HEK293 (cell line): Measurements from ENCODE around the gene UMAD1.

Source experiments
- CTCF ChIA-PET: fragments of 350-600 bp; formaldehyde crosslinking; extraction: SDS; loops from one replicate; lab custom pipeline; 2021; ENCODE audit warnings: antibody characterized with exemption; lab: Yijun Ruan, JAX
- POLR2A ChIA-PET: fragments of 300-600 bp; formaldehyde crosslinking; extraction: SDS; loops from one replicate; lab custom pipeline; 2020; ENCODE audit warnings: antibody characterized with exemption, inconsistent platforms; lab: Yijun Ruan, JAX
- H3K27ac ChIP-seq: fragments of 200-500 bp; sonication (Bioruptor generic); 2 replicates; pipeline ENCODE4 v1.5.1; 2014; ENCODE audit warnings: low read depth, low read length, control low read depth, inconsistent platforms; ENCODE audit errors: extremely low read depth
- H3K36me3 ChIP-seq, 2 experiments: fragments of 200-500 bp in 1 of 2; sonication (Bioruptor generic) in 1 of 2; 1 replicate in 1 of 2; 2 replicates in 1 of 2; pipeline ENCODE4 v1.5.1; 2014 to 2017; ENCODE audit warnings: inconsistent platforms in 2 of 2, low read length in 2 of 2; ENCODE audit not compliant: control insufficient read depth in 2 of 2, insufficient read depth in 1 of 2
- H3K4me1 ChIP-seq: fragments of 200-500 bp; sonication (Bioruptor generic); 2 replicates; pipeline ENCODE4 v1.5.1; 2014; ENCODE audit warnings: mild to moderate bottlenecking, low read length, inconsistent platforms; ENCODE audit not compliant: control insufficient read depth, insufficient read depth
- H3K4me3 ChIP-seq: 2 replicates; pipeline ENCODE4 v1.5.1; 2011; ENCODE audit warnings: low read depth, mild to moderate bottlenecking, control low read depth, low read length, moderate library complexity
- H3K9me3 ChIP-seq: fragments of 200-500 bp; sonication (Bioruptor generic); 2 replicates; pipeline ENCODE4 v1.5.1; 2014; ENCODE audit warnings: low read depth, low read length, inconsistent platforms; ENCODE audit not compliant: control insufficient read depth, insufficient read depth
- FEZF1 ChIP-seq: fragments of 450-650 bp; formaldehyde crosslinking; IDR thresholded peaks from 2 replicates; pipeline ENCODE4 v1.5.1; 2016; ENCODE audit warnings: missing biosample characterization, missing genetic modification characterization
- HOXA7 ChIP-seq: sonication (generic); formaldehyde crosslinking; IDR thresholded peaks from 2 replicates; pipeline ENCODE4 v1.8.1; 2022; ENCODE audit warnings: missing genetic modification reagents, borderline replicate concordance
- IKZF3 ChIP-seq: fragments of 450-650 bp; IDR thresholded peaks from 2 replicates; pipeline ENCODE4 v1.5.0; 2018; ENCODE audit warnings: missing biosample characterization, mild to moderate bottlenecking, missing genetic modification characterization, moderate library complexity
- KLF10 ChIP-seq: fragments of 450-650 bp; IDR thresholded peaks from 2 replicates; pipeline ENCODE4 v1.5.1; 2018; ENCODE audit warnings: missing biosample characterization, mild to moderate bottlenecking, missing genetic modification characterization
- SCRT1 ChIP-seq: fragments of 450-650 bp; formaldehyde crosslinking; IDR thresholded peaks from 2 replicates; pipeline ENCODE4 v1.5.1; 2016; ENCODE audit warnings: missing biosample characterization, missing genetic modification characterization, borderline replicate concordance
- ZNF132 ChIP-seq: fragments of 450-650 bp; formaldehyde crosslinking; IDR thresholded peaks from 2 replicates; pipeline ENCODE4 v1.5.1; 2017; ENCODE audit warnings: missing biosample characterization, missing genetic modification characterization, borderline replicate concordance
- ZNF146 ChIP-seq: fragments of 450-650 bp; formaldehyde crosslinking; IDR thresholded peaks from 2 replicates; pipeline ENCODE4 v1.5.1; 2016; ENCODE audit warnings: missing biosample characterization, missing genetic modification characterization
- ZNF174 ChIP-seq: fragments of 450-650 bp; formaldehyde crosslinking; IDR thresholded peaks from 2 replicates; pipeline ENCODE4 v1.5.0; 2017; ENCODE audit warnings: missing biosample characterization, mild to moderate bottlenecking, missing genetic modification characterization
- ZNF350 ChIP-seq: fragments of 450-650 bp; formaldehyde crosslinking; IDR thresholded peaks from 2 replicates; pipeline ENCODE4 v1.5.0; 2017; ENCODE audit warnings: missing biosample characterization, mild to moderate bottlenecking, missing genetic modification characterization
- ZNF664 ChIP-seq: fragments of 450-650 bp; formaldehyde crosslinking; IDR thresholded peaks from 2 replicates; pipeline ENCODE4 v1.5.1; 2016; ENCODE audit warnings: missing biosample characterization, missing genetic modification characterization
- ZNF768 ChIP-seq: fragments of 450-650 bp; formaldehyde crosslinking; IDR thresholded peaks from 2 replicates; pipeline ENCODE4 v1.5.1; 2018; ENCODE audit warnings: missing biosample characterization, mild to moderate bottlenecking, missing genetic modification characterization
- ZNF830 ChIP-seq: fragments of 450-650 bp; IDR thresholded peaks from 2 replicates; pipeline ENCODE4 v1.5.0; 2018; ENCODE audit warnings: missing biosample characterization, missing genetic modification characterization, low read depth, mild to moderate bottlenecking, moderate library complexity
- TF ChIP-seq, protein P1 (sequence below): fragments of 450-650 bp; formaldehyde crosslinking; conservative IDR thresholded peaks from 2 replicates; pipeline ENCODE4 v1.5.1; 2016; ENCODE audit warnings: low read depth, missing biosample characterization, missing genetic modification characterization
- TF ChIP-seq, protein P2 (sequence below): fragments of 450-650 bp; formaldehyde crosslinking; IDR thresholded peaks from 2 replicates; pipeline ENCODE4 v1.5.1; 2016; ENCODE audit warnings: missing biosample characterization, missing genetic modification characterization
- TF ChIP-seq, protein P3 (sequence below): fragments of 450-650 bp; formaldehyde crosslinking; IDR thresholded peaks from 2 replicates; pipeline ENCODE4 v1.5.1; 2016; ENCODE audit warnings: missing biosample characterization, missing genetic modification characterization
- TF ChIP-seq, protein P4 (sequence below): fragments of 450-650 bp; IDR thresholded peaks from 2 replicates; pipeline ENCODE4 v1.5.1; 2018; ENCODE audit warnings: missing biosample characterization, mild to moderate bottlenecking, missing genetic modification characterization
- TF ChIP-seq, protein P5 (sequence below): fragments of 450-650 bp; formaldehyde crosslinking; IDR thresholded peaks from 2 replicates; pipeline ENCODE4 v1.5.1; 2017; ENCODE audit warnings: missing biosample characterization, missing genetic modification characterization
- TF ChIP-seq, protein P6 (sequence below): fragments of 450-650 bp; formaldehyde crosslinking; IDR thresholded peaks from 2 replicates; pipeline ENCODE4 v1.5.0; 2017; ENCODE audit warnings: missing biosample characterization, missing genetic modification characterization, borderline replicate concordance

UMAD1 gene

DNA sequence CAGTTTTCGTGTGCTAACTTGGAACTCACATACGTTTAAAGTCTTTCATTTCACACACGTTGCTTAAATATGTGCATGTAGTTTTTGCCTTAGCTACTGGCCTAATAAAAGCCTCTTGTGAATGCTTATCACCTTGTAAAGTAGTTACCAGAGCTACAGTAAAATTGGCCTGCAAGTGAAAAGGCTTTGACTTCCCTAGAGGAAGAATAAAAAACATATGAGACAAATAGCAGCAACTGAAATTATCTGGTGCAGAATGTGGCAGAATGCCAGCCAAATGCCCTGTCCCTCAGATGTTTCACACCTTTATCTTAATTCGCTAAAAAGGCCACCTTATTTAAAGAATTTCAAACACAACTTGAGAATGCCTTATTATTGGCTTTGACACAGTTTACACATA, 105.9 kb downstream of the UMAD1 start (continued):
- TF ChIP-seq, protein P1, sequence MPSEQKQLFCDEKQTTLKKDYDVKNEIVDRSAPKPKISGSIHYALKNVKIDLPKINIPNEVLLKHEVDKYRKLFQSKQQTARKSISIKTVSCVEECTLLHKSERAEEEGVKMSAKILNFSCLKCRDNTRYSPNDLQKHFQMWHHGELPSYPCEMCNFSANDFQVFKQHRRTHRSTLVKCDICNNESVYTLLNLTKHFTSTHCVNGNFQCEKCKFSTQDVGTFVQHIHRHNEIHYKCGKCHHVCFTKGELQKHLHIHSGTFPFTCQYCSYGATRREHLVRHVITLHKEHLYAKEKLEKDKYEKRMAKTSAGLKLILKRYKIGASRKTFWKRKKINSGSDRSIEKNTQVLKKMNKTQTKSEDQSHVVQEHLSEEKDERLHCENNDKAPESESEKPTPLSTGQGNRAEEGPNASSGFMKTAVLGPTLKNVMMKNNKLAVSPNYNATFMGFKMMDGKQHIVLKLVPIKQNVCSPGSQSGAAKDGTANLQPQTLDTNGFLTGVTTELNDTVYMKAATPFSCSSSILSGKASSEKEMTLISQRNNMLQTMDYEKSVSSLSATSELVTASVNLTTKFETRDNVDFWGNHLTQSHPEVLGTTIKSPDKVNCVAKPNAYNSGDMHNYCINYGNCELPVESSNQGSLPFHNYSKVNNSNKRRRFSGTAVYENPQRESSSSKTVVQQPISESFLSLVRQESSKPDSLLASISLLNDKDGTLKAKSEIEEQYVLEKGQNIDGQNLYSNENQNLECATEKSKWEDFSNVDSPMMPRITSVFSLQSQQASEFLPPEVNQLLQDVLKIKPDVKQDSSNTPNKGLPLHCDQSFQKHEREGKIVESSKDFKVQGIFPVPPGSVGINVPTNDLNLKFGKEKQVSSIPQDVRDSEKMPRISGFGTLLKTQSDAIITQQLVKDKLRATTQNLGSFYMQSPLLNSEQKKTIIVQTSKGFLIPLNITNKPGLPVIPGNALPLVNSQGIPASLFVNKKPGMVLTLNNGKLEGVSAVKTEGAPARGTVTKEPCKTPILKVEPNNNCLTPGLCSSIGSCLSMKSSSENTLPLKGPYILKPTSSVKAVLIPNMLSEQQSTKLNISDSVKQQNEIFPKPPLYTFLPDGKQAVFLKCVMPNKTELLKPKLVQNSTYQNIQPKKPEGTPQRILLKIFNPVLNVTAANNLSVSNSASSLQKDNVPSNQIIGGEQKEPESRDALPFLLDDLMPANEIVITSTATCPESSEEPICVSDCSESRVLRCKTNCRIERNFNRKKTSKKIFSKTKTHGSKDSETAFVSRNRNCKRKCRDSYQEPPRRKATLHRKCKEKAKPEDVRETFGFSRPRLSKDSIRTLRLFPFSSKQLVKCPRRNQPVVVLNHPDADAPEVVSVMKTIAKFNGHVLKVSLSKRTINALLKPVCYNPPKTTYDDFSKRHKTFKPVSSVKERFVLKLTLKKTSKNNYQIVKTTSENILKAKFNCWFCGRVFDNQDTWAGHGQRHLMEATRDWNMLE (tag by site-specific recombination), result no peak
- TF ChIP-seq ZNF350 (tag by site-specific recombination) (no peak), ZNF132 (tag by site-specific recombination) (no peak), HOXA7 (CRISPR knock-in tag) (no peak), KLF10 (tag by site-specific recombination) (no peak), FEZF1 (tag by site-specific recombination) (peak; percentile 53; the same call in 1 of the 2 replicates), ZNF664 (tag by site-specific recombination) (no peak)
- TF ChIP-seq, protein P2, sequence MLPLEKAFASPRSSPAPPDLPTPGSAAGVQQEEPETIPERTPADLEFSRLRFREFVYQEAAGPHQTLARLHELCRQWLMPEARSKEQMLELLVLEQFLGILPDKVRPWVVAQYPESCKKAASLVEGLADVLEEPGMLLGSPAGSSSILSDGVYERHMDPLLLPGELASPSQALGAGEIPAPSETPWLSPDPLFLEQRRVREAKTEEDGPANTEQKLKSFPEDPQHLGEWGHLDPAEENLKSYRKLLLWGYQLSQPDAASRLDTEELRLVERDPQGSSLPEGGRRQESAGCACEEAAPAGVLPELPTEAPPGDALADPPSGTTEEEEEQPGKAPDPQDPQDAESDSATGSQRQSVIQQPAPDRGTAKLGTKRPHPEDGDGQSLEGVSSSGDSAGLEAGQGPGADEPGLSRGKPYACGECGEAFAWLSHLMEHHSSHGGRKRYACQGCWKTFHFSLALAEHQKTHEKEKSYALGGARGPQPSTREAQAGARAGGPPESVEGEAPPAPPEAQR (tag by site-specific recombination), result no peak
- TF ChIP-seq, protein P3, sequence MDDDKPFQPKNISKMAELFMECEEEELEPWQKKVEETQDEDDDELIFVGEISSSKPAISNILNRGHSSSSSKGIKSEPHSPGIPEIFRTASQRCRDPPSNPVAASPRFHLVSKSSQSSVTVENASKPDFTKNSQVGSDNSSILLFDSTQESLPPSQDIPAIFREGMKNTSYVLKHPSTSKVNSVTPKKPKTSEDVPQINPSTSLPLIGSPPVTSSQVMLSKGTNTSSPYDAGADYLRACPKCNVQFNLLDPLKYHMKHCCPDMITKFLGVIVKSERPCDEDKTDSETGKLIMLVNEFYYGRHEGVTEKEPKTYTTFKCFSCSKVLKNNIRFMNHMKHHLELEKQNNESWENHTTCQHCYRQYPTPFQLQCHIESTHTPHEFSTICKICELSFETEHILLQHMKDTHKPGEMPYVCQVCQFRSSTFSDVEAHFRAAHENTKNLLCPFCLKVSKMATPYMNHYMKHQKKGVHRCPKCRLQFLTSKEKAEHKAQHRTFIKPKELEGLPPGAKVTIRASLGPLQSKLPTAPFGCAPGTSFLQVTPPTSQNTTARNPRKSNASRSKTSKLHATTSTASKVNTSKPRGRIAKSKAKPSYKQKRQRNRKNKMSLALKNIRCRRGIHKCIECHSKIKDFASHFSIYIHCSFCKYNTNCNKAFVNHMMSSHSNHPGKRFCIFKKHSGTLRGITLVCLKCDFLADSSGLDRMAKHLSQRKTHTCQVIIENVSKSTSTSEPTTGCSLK (tag by site-specific recombination), result no peak
- TF ChIP-seq, protein P4, sequence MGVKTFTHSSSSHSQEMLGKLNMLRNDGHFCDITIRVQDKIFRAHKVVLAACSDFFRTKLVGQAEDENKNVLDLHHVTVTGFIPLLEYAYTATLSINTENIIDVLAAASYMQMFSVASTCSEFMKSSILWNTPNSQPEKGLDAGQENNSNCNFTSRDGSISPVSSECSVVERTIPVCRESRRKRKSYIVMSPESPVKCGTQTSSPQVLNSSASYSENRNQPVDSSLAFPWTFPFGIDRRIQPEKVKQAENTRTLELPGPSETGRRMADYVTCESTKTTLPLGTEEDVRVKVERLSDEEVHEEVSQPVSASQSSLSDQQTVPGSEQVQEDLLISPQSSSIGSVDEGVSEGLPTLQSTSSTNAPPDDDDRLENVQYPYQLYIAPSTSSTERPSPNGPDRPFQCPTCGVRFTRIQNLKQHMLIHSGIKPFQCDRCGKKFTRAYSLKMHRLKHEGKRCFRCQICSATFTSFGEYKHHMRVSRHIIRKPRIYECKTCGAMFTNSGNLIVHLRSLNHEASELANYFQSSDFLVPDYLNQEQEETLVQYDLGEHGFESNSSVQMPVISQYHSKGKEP (tag by site-specific recombination), result no peak

DNA sequence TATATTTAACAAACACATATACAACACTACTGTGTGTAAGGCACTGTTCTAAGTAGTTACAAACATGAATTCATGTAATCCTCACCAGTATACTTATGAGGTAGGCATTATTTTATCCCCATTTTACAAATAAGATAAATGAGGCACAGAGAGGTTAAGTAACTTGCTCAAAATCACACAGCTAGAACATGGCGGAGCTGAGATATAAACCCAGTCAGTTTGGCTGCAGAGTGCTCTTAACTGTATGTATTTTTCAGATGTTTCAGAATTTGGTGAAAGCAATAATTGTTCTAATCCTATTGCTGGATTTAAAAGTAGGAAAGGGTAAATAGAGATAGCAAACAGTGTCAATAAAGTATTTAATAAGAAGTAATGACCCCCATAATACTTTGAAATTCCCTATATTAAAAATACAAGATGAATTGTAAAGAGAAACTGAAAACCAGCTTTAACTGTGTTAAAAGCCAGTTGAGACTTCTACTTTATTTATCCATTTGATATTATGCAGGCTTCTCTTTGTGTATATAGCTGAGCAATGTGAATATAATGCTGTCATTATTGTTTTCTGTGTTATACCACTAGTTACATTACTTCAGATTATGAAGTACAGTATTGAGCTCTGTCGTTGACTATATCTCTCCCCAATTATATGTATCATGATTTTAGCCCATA, 110.2 kb downstream of the UMAD1 start:
- no peak overlapping the region for H3K4me3 ChIP-seq
- ChIA-PET CTCF (interaction anchor here (0.6 to 1.9 kb wide), 4 partner anchors 11 to 320 kb away, joined by 3 to 10 read pairs (median 4); no protein-coding TSS in a partner anchor), POLR2A (no interaction called here)
- TF ChIP-seq, protein P5, sequence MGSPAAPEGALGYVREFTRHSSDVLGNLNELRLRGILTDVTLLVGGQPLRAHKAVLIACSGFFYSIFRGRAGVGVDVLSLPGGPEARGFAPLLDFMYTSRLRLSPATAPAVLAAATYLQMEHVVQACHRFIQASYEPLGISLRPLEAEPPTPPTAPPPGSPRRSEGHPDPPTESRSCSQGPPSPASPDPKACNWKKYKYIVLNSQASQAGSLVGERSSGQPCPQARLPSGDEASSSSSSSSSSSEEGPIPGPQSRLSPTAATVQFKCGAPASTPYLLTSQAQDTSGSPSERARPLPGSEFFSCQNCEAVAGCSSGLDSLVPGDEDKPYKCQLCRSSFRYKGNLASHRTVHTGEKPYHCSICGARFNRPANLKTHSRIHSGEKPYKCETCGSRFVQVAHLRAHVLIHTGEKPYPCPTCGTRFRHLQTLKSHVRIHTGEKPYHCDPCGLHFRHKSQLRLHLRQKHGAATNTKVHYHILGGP (tag by site-specific recombination), result no peak
- TF ChIP-seq ZNF146 (tag by site-specific recombination), result no peak
- 0 out of 2 replicates have a peak, but pooled peaks have one; percentile 19 for TF ChIP-seq ZNF768 (tag by site-specific recombination)
- TF ChIP-seq, protein P6, sequence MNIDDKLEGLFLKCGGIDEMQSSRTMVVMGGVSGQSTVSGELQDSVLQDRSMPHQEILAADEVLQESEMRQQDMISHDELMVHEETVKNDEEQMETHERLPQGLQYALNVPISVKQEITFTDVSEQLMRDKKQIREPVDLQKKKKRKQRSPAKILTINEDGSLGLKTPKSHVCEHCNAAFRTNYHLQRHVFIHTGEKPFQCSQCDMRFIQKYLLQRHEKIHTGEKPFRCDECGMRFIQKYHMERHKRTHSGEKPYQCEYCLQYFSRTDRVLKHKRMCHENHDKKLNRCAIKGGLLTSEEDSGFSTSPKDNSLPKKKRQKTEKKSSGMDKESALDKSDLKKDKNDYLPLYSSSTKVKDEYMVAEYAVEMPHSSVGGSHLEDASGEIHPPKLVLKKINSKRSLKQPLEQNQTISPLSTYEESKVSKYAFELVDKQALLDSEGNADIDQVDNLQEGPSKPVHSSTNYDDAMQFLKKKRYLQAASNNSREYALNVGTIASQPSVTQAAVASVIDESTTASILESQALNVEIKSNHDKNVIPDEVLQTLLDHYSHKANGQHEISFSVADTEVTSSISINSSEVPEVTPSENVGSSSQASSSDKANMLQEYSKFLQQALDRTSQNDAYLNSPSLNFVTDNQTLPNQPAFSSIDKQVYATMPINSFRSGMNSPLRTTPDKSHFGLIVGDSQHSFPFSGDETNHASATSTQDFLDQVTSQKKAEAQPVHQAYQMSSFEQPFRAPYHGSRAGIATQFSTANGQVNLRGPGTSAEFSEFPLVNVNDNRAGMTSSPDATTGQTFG, result no peak
- no peak for TF ChIP-seq IKZF3
- no peak for TF ChIP-seq SCRT1 (tag by site-specific recombination)
- no peak for TF ChIP-seq ZNF830 (tag by site-specific recombination)
- no peak for TF ChIP-seq ZNF174 (tag by site-specific recombination)
- H3K9me3 ChIP-seq, result no peaks in the 10 kb centered on the region
- no peak overlapping the region for H3K27ac ChIP-seq
- H3K4me1 ChIP-seq, result peaks cover 10% of the 10 kb centered on the region
- no peaks in the 10 kb centered on the region for H3K36me3 ChIP-seq
